HUES6 (cell line): Measurements from ENCODE around the gene CHN1.

Source experiments
- H3K27ac ChIP-seq: 2 replicates; pipeline ENCODE4 v1.7.0; 2013; ENCODE audit warnings: low read depth, mild to moderate bottlenecking, low read length, inconsistent platforms
- H3K27me3 ChIP-seq: 2 replicates; pipeline ENCODE4 v1.6.1; 2013; ENCODE audit warnings: low read length; ENCODE audit not compliant: control insufficient read depth, insufficient read depth
- H3K36me3 ChIP-seq: 2 replicates; pipeline ENCODE4 v1.6.1; 2013; ENCODE audit warnings: low read length; ENCODE audit not compliant: control insufficient read depth, insufficient read depth
- H3K4me1 ChIP-seq: 2 replicates; pipeline ENCODE4 v1.6.1; 2013; ENCODE audit warnings: low read length; ENCODE audit not compliant: control insufficient read depth, insufficient read depth
- H3K4me3 ChIP-seq: 2 replicates; pipeline ENCODE4 v1.5.1; 2013; ENCODE audit warnings: low read depth, low read length
- H3K9ac ChIP-seq: one replicate; pipeline ENCODE4 v1.6.1; 2013; ENCODE audit warnings: mild to moderate bottlenecking, low read length
- H3K9me3 ChIP-seq: 2 replicates; pipeline ENCODE4 v1.6.1; 2013; ENCODE audit warnings: low read depth, low read length; ENCODE audit not compliant: control insufficient read depth, insufficient read depth

The CHN1 gene

DNA sequence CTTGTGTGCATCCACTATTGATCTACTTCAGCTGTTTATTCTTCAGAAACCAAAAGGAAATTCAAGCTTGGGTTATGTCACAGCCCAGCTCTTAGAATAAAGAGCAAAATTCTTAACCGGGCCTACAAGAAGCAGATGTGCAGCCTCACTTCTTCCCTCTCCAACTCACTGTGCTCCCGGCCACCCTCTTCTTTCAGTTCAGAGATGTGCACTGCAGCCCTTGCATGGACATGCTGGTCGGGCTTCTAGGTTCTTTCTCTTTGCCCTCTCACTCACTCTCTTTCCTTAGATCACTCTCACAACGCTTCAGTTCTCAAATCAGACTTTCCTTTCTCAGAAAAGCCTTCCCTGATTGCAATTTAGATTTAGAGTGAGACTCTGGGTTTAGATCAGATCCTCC lies 104.1 kb downstream of the CHN1 start:
- Histone ChIP-seq H3K9ac (no peak overlapping the region), H3K27me3 (no peaks in the 10 kb centered on the region), H3K36me3 (peaks cover 2% of the 10 kb centered on the region), H3K27ac (peak overlapping the region; percentile 15; the same call in 1 of the 2 replicates), H3K4me1 (peaks cover 10% of the 10 kb centered on the region; the same call in 1 of the 2 replicates), H3K4me3 (no peak overlapping the region), H3K9me3 (no peaks in the 10 kb centered on the region)

DNA sequence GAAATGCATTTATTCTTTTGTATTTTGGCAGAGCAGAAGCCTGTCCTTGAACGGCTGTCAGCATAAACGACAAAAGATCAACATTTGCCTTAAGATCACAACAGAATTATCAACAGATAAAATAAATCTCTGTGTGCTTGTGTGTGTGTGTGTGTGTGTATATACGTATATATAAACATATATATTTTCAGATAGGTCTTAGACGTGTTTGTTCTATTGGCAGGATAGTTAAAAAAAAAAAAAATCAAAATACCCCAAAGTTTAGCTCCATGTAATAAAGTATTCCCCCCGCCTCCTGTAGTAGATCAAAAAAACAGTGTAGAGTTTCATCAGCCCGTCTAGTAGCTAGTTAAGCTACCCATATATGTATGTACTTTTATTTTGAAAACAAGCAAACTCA lies 107.9 kb downstream of the CHN1 start:
- no peaks in the 10 kb centered on the region for H3K9me3 ChIP-seq
- H3K27ac ChIP-seq: no peak overlapping the region
- H3K4me3 ChIP-seq: no peak overlapping the region

GRCh38 chr2:174893018-174893417 lies 112.2 kb downstream of the CHN1 start:
- Histone ChIP-seq H3K4me3 (no peak overlapping the region), H3K27me3 (no peaks in the 10 kb centered on the region), H3K4me1 (peaks cover 12% of the 10 kb centered on the region), H3K36me3 (no peaks in the 10 kb centered on the region), H3K9ac (no peak overlapping the region), H3K9me3 (no peaks in the 10 kb centered on the region), H3K27ac (no peak overlapping the region)

More for the DNA sequence above, 107.9 kb downstream of the CHN1 start:
- Histone ChIP-seq H3K4me1 (0 out of 2 replicates have a peak, but pooled peaks cover 6% of the 10 kb centered on the region), H3K27me3 (no peaks in the 10 kb centered on the region), H3K9ac (no peak overlapping the region), H3K36me3 (no peaks in the 10 kb centered on the region; the same call in 1 of the 2 replicates)

DNA sequence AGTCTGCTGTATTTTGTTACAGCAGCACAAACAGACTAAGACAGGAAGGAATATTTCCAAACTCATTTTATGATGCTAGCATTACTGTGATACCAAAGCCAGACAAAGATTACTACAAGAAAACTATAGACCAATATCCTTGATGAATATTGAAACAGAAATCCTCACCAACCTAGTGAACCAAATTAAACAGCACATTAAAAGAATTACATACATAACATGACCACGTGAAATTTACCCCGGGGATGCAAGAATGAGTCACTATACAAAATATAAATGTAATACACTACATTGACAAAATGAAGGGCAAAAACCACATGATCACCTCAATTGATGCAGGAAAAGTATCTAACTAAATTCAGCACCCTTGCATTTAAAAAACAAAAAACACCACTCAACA lies 112.6 kb downstream of the CHN1 start:
- Histone ChIP-seq H3K9me3 (no peaks in the 10 kb centered on the region), H3K27ac (0 out of 2 replicates have a peak overlapping the region, but pooled peaks have one; percentile 8), H3K27me3 (no peaks in the 10 kb centered on the region), H3K9ac (no peak overlapping the region), H3K4me3 (no peak overlapping the region), H3K36me3 (no peaks in the 10 kb centered on the region), H3K4me1 (peaks cover 12% of the 10 kb centered on the region)

GRCh38 chr2:174888646-174889271 lies 116.4 kb downstream of the CHN1 start:
- Histone ChIP-seq H3K9me3 (no peaks in the 10 kb centered on the region), H3K4me1 (peaks cover 12% of the 10 kb centered on the region), H3K4me3 (no peak overlapping the region), H3K27me3 (no peaks in the 10 kb centered on the region), H3K36me3 (no peaks in the 10 kb centered on the region), H3K9ac (no peak overlapping the region), H3K27ac (no peak overlapping the region)

DNA sequence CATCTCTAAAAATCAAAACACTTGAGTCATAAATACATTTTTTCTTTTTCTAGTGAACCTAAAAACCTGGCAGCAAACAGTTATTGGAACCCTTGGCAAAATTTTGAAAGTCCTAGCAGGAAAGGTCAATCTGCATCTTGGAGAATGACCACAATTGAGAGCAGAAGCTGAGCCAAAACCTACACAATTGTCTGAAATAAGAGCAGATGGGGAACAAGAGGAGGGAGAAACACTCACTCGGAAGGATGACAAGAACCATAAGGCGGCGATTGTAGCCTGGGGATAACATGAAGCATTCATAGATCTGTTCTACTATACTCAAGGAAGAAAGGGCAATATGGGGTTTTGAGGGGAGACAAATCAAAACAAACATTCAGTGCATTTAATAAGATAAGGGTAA lies 117.0 kb downstream of the CHN1 start:
- H3K4me1 ChIP-seq: peaks cover 17% of the 10 kb centered on the region
- H3K9me3 ChIP-seq: no peaks in the 10 kb centered on the region
- no peak overlapping the region for H3K4me3 ChIP-seq
- H3K9ac ChIP-seq: no peak overlapping the region
- no peaks in the 10 kb centered on the region for H3K27me3 ChIP-seq
- no peak overlapping the region for H3K27ac ChIP-seq
- no peaks in the 10 kb centered on the region for H3K36me3 ChIP-seq

GRCh38 chr2:174882416-174882815 lies 122.8 kb downstream of the CHN1 start:
- Histone ChIP-seq H3K4me3 (no peak overlapping the region), H3K36me3 (no peaks in the 10 kb centered on the region), H3K9ac (no peak overlapping the region), H3K4me1 (peaks cover 23% of the 10 kb centered on the region), H3K9me3 (no peaks in the 10 kb centered on the region), H3K27me3 (no peaks in the 10 kb centered on the region), H3K27ac (no peak overlapping the region)

DNA sequence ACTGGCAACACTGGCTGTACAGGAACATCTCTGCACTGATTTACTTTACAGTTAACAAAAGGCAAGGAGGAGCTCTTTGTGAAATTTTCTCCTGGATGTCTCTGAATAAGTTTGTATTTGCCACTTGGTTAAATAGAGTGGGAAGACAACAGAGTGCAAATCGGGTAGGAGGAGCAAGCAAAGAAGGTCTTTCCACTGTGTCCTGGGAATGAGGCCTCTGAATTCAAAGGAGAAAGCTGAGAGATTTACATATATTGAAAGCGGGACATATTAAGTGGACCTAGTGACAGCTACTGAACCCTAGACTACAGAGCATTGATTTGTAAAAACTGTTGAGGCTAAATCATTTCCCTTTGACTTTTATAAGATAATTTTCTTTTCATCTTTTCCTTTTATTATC lies 123.5 kb downstream of the CHN1 start:
- Histone ChIP-seq H3K9me3 (no peaks in the 10 kb centered on the region), H3K4me3 (no peak overlapping the region), H3K4me1 (peaks cover 23% of the 10 kb centered on the region), H3K27me3 (no peaks in the 10 kb centered on the region), H3K27ac (no peak overlapping the region), H3K36me3 (no peaks in the 10 kb centered on the region), H3K9ac (no peak overlapping the region)

GRCh38 chr2:174878537-174879147 lies 126.5 kb downstream of the CHN1 start:
- no peak overlapping the region for H3K9ac ChIP-seq
- peaks cover 25% of the 10 kb centered on the region for H3K4me1 ChIP-seq
- H3K27me3 ChIP-seq: no peaks in the 10 kb centered on the region
- H3K27ac ChIP-seq: no peak overlapping the region
- no peak overlapping the region for H3K4me3 ChIP-seq
- no peaks in the 10 kb centered on the region; the same call in 1 of the 2 replicates for H3K9me3 ChIP-seq
- 0 out of 2 replicates have a peak, but pooled peaks cover 3% of the 10 kb centered on the region for H3K36me3 ChIP-seq

- H3K9me3 ChIP-seq: no peaks in the 10 kb centered on the region; the same call in 1 of the 2 replicates
- H3K9ac ChIP-seq: no peak overlapping the region
- no peaks in the 10 kb centered on the region for H3K27me3 ChIP-seq
- H3K27ac ChIP-seq: no peak overlapping the region
- H3K36me3 ChIP-seq: 0 out of 2 replicates have a peak, but pooled peaks cover 3% of the 10 kb centered on the region
- H3K4me3 ChIP-seq: no peak overlapping the region
- peaks cover 25% of the 10 kb centered on the region for H3K4me1 ChIP-seq
Measured at GRCh38 chr2:174877751-174878150, 127.4 kb downstream of the CHN1 start.

DNA sequence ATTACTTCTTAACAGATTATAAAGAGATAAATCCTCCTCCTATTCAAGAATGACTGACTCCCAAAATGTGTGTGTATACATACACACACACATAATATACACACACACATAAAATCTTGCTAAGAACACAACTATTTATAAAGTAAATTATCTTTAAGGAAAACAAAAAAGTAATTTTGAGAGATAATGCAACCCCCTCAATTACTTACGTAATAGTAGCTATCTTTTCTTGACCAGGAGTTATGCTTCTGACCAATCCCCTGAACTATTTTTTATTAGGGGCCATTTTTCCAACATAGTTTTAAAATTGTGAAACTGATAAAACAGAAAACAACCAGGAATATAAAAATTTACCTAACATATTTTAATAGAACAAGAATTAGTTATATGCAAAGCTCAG lies 127.9 kb downstream of the CHN1 start:
- Histone ChIP-seq H3K36me3 (0 out of 2 replicates have a peak, but pooled peaks cover 3% of the 10 kb centered on the region), H3K4me3 (no peak overlapping the region), H3K27me3 (no peaks in the 10 kb centered on the region), H3K27ac (no peak overlapping the region), H3K4me1 (peaks cover 26% of the 10 kb centered on the region), H3K9ac (no peak overlapping the region), H3K9me3 (no peaks in the 10 kb centered on the region; the same call in 1 of the 2 replicates)
